Right lobe of liver (tissue), 4 donors: ENCODE data around the gene ASB13.

Source experiments
- CTCF ChIP-seq, 4 donors: fragments of 200-600 bp in 3 of 4; fragments of 450-650 bp in 1 of 4; IDR thresholded peaks; one replicate each; pipeline versions ENCODE4 v1.5.1 to v1.8.0; 2016 to 2022; ENCODE audit warnings: antibody characterized with exemption in 4 of 4, mild to moderate bottlenecking in 2 of 4
- POLR2A ChIP-seq: fragments of 450-650 bp; IDR thresholded peaks from one replicate; pipeline ENCODE4 v1.6.1; 2017; ENCODE audit warnings: antibody characterized with exemption, mild to moderate bottlenecking
- donor health status: DM: no; HTN: no; CAD: no.
- donor health status: DM: no; HTN: no; CAD: no.
- donor health status: DM: no; HTN: yes; CAD: no.

DNA sequence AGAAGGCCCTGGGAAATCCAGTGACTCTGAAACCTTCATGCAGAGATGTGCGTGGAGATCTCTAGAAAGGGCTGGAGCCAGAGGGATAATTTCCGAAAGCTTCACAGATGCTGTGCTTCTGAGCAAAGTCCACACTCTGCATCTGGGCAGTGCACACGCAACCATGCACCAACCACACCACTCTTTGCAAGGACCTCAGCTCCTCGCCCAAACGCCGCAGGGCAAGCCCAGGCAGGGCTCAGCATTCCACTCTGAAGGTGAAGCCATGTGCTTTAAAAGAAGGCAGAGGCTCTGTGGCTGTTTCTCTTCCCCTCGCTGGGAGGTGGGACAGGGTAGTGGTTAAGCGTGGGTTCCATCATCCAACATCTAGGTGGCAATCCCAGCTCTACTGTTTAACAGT is 48.4 kb downstream of the ASB13 start:
- TF ChIP-seq CTCF (IDR thresholded peaks at IDR 0.05) (no peak), POLR2A (no peak)
